ENCODE measurements around the gene VAMP1. TPM values are rescaled to one million over a fixed set of nuclear protein-coding genes. Genes with fewer than 3 reads are reported as not detected.
"Not testable (repeated sequence)": the region's sequence is repeated elsewhere in the genome, so short reads cannot be mapped to it uniquely, and the experiment has no call there.

VAMP1 gene
- total RNA-seq, 6 experiments from 2014 or later, result 3.5 to 6.5 (median 6.0) TPM

DNA sequence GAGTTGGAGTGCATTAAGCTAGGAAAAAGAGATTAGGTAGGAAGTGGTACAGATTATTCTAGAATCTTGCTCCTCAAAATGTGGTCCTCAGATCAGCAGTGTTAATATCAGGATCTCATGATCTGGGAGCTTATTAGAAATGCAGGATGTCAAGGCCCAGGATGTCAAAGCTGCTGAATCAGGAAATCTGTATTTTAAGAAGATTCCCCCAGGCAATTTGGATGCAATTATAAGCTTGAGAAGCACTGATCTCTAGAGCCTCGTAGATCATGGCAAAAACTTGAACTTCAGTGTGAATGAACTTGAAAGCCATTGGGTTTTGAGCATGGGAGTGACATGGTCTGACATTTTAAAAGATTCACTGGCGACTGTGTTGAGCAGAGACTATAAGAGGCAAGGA is 30.0 kb upstream of the VAMP1 start:
- no peak for TF ChIP-seq CTCF (IDR thresholded peaks at IDR 0.05)
- no peak for TF ChIP-seq POLR2A (IDR thresholded peaks at IDR 0.05)
- 93% methylated on average over 2 of the region's 2 CpGs for WGBS (ENCODE audit: insufficient coverage, low coverage, low lambda C conversion rate, missing lambda C conversion rate)

DNA sequence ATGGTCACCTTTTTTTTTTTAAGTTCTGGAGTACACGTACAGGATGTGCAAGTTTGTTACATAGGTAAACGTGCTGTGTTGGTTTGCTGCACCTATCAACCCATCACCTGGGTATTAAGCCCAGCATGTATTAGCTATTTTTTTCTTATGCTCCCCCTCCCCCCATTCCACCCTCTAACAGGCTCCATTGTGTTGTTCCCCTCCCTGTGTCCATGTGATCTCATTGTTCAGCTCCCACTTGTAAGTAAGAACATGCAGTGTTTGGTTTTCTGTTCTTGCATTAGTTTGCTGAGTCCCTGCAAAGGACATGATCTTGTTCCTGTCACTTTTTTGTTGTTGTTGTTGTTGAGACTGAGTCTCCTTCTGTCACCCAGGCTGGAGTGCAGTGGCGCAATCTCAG is 26.8 kb upstream of the VAMP1 start:
- H3K4me1 ChIP-seq, result peaks cover 0 to 18% (median 4%) of the 10 kb centered on the region in 4 donors
- H3K4me3 ChIP-seq; DNase-seq; H3K9me3 ChIP-seq; intact Hi-C loops (cut with DNase I); H3K27ac ChIP-seq; ATAC-seq; H3K27me3 ChIP-seq: not testable (repeated sequence)
- 72% methylated on average over 3 of the region's 3 CpGs for WGBS (ENCODE audit: insufficient coverage, low coverage, low lambda C conversion rate, missing lambda C conversion rate)
- peaks cover 0 to 31% (median 0%) of the 10 kb centered on the region in 4 donors for H3K36me3 ChIP-seq

More for the DNA sequence above, 30.0 kb upstream of the VAMP1 start:
- Histone ChIP-seq H3K4me3 (no peak overlapping the region), H3K27ac (no peak overlapping the region), H3K4me1 (peaks cover 0 to under 1% (median 0%) of the 10 kb centered on the region in 4 donors), H3K27me3 (no peaks in the 10 kb centered on the region), H3K36me3 (peaks cover 0 to 31% (median 0%) of the 10 kb centered on the region in 4 donors), H3K9me3 (no peaks in the 10 kb centered on the region)
- DNase-seq (no peak), ATAC-seq (no peak)
- intact Hi-C loops (cut with DNase I), result no loop called here

- Histone ChIP-seq H3K9me3 (no peaks in the 10 kb centered on the region), H3K36me3 (peaks cover 0 to 39% (median 0%) of the 10 kb centered on the region in 4 donors), H3K4me1 (peaks cover 0 to 20% (median 4%) of the 10 kb centered on the region in 4 donors), H3K27me3 (no peaks in the 10 kb centered on the region), H3K4me3 (no peak overlapping the region), H3K27ac (no peak overlapping the region)
- TF ChIP-seq CTCF (IDR thresholded peaks at IDR 0.05) (no peak), POLR2A (IDR thresholded peaks at IDR 0.05) (no peak)
- no peak for DNase-seq
- intact Hi-C loops (cut with DNase I), result no loop called here
- 91% methylated on average over 1 of the region's 1 CpG for WGBS (ENCODE audit: insufficient coverage, low coverage, low lambda C conversion rate, missing lambda C conversion rate)
- no peak for ATAC-seq
Observed at GRCh38 chr12:6494968-6495367, 24.5 kb upstream of the VAMP1 start.

DNA sequence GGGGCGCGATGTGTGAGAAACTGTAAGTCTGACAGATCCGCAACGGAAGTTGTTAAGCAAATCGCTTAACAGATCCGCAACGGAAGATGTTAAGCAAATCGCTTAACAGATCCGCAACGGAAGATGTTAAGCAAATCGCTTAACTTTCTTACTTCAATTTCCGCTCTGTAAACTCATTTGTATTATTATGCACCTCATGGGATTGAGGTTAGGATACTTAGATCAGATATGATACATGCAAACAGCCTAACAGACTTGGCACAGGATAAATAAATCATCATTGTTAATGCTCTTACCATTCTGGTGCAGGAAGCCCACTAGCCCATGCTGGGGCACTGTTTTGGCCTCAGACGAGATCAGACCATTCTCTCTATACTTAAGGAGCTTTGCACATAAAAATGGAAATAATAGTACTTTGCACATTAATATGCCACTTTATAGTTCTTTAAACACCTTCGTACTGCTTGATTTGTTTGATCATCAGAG is 23.8 kb upstream of the VAMP1 start:
- no peak for DNase-seq
- Histone ChIP-seq H3K4me1 (peaks cover 0 to 20% (median 4%) of the 10 kb centered on the region in 4 donors), H3K36me3 (peaks cover 0 to 35% (median 0%) of the 10 kb centered on the region in 4 donors), H3K27me3 (no peaks in the 10 kb centered on the region), H3K27ac (peak overlapping the region in 1 of 3 donors; percentile 91), H3K4me3 (peak overlapping the region; percentile 60 to 91 (median 76)), H3K9me3 (no peaks in the 10 kb centered on the region)
- 1% methylated on average over 14 of the region's 14 CpGs for whole genome bisulfite sequencing (ENCODE audit: insufficient coverage, low coverage, low lambda C conversion rate, missing lambda C conversion rate)
- intact Hi-C loops (cut with DNase I), result no loop called here
- ATAC-seq, result peak in 2 of 4 donors; percentile 5 to 7
- TF ChIP-seq POLR2A (IDR thresholded peaks at IDR 0.05) (no peak), CTCF (IDR thresholded peaks at IDR 0.05) (no peak)

GRCh38 chr12:6493497-6494257 is 23.2 kb upstream of the VAMP1 start, which contains the start of gene NCAPD2:
Gene NCAPD2, plus strand, starts transcription at chr12:6494102. Its CDS starts 997 bp downstream, at chr12:6495099.
- ATAC-seq (peak; percentile 93 to 97 (median 95)), DNase-seq (peak; percentile 95 to 98 (median 95))
- H3K4me3 ChIP-seq, result peak within 1 kb of the TSS; percentile 60 to 91 (median 76)
- H3K4me1 ChIP-seq, result peaks cover 0 to 20% (median 4%) of the 10 kb centered on the region in 4 donors
- no peaks in the 10 kb centered on the region for H3K9me3 ChIP-seq
- no peak for TF ChIP-seq POLR2A (IDR thresholded peaks at IDR 0.05)
- peak in 3 of 4 donors; percentile 23 to 55 (median 24) for TF ChIP-seq CTCF (IDR thresholded peaks at IDR 0.05)
- H3K27me3 ChIP-seq, result no peaks in the 10 kb centered on the region
- peaks cover 0 to 29% (median 0%) of the 10 kb centered on the region in 4 donors for H3K36me3 ChIP-seq
- WGBS (ENCODE audit: insufficient coverage, low coverage, low lambda C conversion rate, missing lambda C conversion rate), result 0% methylated on average over 31 of the region's 49 CpGs
- H3K27ac ChIP-seq, result peak within 1 kb of the TSS; percentile 71 to 97 (median 91)
- intact Hi-C loops (cut with DNase I), result no loop called here
